ENCODE data around the gene TEAD2.
"Not testable (repeated sequence)": the region's sequence is repeated elsewhere in the genome, so short reads cannot be mapped to it uniquely, and the experiment has no call there.

Gene TEAD2

GRCh38 chr19:49380391-49380790, 18.2 kb upstream of the TEAD2 start:
- H3K27me3 ChIP-seq, result no peaks in the 10 kb centered on the region
- H3K36me3 ChIP-seq, result no peaks in the 10 kb centered on the region
- no peak overlapping the region for H3K27ac ChIP-seq
- H3K9me3 ChIP-seq, result no peaks in the 10 kb centered on the region
- no peak overlapping the region for H3K4me3 ChIP-seq (ENCODE audit: low read depth in 1 of 2, low read length in 1 of 2)
- no peak for TF ChIP-seq CTCF (IDR thresholded peaks at IDR 0.05)
- H3K4me1 ChIP-seq (ENCODE audit: control insufficient read depth in 1 of 2, insufficient read depth in 1 of 2, low read depth in 1 of 2, low read length in 1 of 2), result no peaks in the 10 kb centered on the region

- H3K9me3 ChIP-seq, result no peaks in the 10 kb centered on the region
- H3K27ac ChIP-seq, result no peak overlapping the region
- no peak overlapping the region for H3K4me3 ChIP-seq (ENCODE audit: low read depth in 1 of 2, low read length in 1 of 2)
- H3K4me1 ChIP-seq (ENCODE audit: control insufficient read depth in 1 of 2, insufficient read depth in 1 of 2, low read depth in 1 of 2, low read length in 1 of 2), result no peaks in the 10 kb centered on the region
- H3K36me3 ChIP-seq, result no peaks in the 10 kb centered on the region
- H3K27me3 ChIP-seq, result no peaks in the 10 kb centered on the region
- TF ChIP-seq CTCF (IDR thresholded peaks at IDR 0.05), result no peak
These were observed 16.3 kb upstream of the TEAD2 start for GRCh38 chr19:49378512-49378911.

- Histone ChIP-seq H3K27ac (no peak overlapping the region), H3K36me3 (no peaks in the 10 kb centered on the region), H3K27me3 (no peaks in the 10 kb centered on the region), H3K9me3 (no peaks in the 10 kb centered on the region), H3K4me1 (ENCODE audit: control insufficient read depth in 1 of 2, insufficient read depth in 1 of 2, low read depth in 1 of 2, low read length in 1 of 2) (no peaks in the 10 kb centered on the region), H3K4me3 (ENCODE audit: low read depth in 1 of 2, low read length in 1 of 2) (no peak overlapping the region)
- TF ChIP-seq CTCF (IDR thresholded peaks at IDR 0.05), result no peak
These were observed 12.6 kb upstream of the TEAD2 start for GRCh38 chr19:49374665-49375434.

GRCh38 chr19:49373174-49373573, 11.0 kb upstream of the TEAD2 start:
- H3K27ac ChIP-seq; H3K4me3 ChIP-seq (ENCODE audit: low read depth in 1 of 2, low read length in 1 of 2); H3K4me1 ChIP-seq (ENCODE audit: control insufficient read depth in 1 of 2, insufficient read depth in 1 of 2, low read depth in 1 of 2, low read length in 1 of 2); H3K27me3 ChIP-seq; H3K9me3 ChIP-seq; H3K36me3 ChIP-seq: not testable (repeated sequence)

GRCh38 chr19:49371184-49371583, 9.0 kb upstream of the TEAD2 start:
- H3K27me3 ChIP-seq, result peaks cover 7% of the 10 kb centered on the region
- no peaks in the 10 kb centered on the region for H3K4me1 ChIP-seq (ENCODE audit: control insufficient read depth in 1 of 2, insufficient read depth in 1 of 2, low read depth in 1 of 2, low read length in 1 of 2)
- TF ChIP-seq CTCF (IDR thresholded peaks at IDR 0.05), result no peak
- peaks cover 3% of the 10 kb centered on the region for H3K9me3 ChIP-seq
- H3K36me3 ChIP-seq, result no peaks in the 10 kb centered on the region
- H3K4me3 ChIP-seq (ENCODE audit: low read depth in 1 of 2, low read length in 1 of 2), result no peak overlapping the region
- H3K27ac ChIP-seq, result no peak overlapping the region

- Histone ChIP-seq H3K27ac (no peak overlapping the region), H3K4me1 (ENCODE audit: control insufficient read depth in 1 of 2, insufficient read depth in 1 of 2, low read depth in 1 of 2, low read length in 1 of 2) (peaks cover 2 to 3% of the 10 kb centered on the region in 2 experiments), H3K9me3 (peaks cover 3% of the 10 kb centered on the region), H3K4me3 (ENCODE audit: low read depth in 1 of 2, low read length in 1 of 2) (no peak overlapping the region), H3K36me3 (no peaks in the 10 kb centered on the region), H3K27me3 (peaks cover 30% of the 10 kb centered on the region)
- no peak for TF ChIP-seq CTCF (IDR thresholded peaks at IDR 0.05)
These were observed 6.6 kb upstream of the TEAD2 start for GRCh38 chr19:49368711-49369358.

Measured in neutrophil (primary cell).